Measurements from ENCODE around the gene MYO7A.

MYO7A gene

DNA sequence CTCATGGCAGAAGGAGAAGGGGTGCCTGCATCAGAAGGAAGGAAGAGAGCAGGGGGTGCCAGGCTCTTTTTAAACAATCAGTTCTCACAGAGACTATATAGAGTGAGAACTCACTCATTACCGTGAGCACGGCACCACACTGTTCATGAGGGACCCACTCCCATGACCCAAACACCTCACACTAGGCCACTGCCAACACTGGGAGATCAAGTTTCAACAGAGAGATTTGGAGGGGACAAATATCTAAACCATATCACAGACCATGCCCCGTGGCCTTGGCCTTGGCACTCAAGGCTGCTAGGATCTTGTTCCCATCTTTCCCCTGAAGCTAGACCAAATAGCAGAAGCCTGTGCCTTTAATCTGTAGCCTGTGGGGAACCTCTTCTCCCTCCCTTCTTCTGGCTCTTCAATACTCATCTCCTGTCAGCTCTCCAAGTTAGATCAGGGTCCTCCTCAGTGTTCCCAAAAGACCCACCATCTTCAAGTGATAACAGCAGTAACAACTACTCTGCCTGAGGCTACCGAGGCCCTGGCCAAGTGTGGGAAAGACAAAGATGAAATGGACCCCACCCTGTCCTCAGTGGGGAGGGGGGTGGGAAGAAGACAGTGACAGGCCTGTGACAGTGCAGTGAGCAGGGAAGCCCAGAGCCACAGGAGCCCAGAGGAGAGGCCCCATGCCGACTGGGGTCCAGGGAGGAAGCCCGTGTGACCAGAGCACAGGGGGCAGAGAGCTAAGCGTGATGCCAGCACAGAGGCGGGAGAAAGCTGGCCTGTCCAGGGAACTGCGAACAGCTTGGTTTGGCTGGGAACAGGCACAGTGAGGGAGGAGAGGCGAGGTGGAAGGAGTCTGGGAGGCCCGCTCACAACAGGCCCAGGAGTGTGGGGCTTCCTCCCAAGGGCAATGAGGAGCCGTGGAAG, 72.6 kb downstream of the MYO7A start:
- no peak overlapping the region for H3K4me3 ChIP-seq (replicated peaks; ENCODE audit: low read depth, low read length)
- DNase-seq (ENCODE audit: low read depth), result no peak
- TF ChIP-seq, protein P1, sequence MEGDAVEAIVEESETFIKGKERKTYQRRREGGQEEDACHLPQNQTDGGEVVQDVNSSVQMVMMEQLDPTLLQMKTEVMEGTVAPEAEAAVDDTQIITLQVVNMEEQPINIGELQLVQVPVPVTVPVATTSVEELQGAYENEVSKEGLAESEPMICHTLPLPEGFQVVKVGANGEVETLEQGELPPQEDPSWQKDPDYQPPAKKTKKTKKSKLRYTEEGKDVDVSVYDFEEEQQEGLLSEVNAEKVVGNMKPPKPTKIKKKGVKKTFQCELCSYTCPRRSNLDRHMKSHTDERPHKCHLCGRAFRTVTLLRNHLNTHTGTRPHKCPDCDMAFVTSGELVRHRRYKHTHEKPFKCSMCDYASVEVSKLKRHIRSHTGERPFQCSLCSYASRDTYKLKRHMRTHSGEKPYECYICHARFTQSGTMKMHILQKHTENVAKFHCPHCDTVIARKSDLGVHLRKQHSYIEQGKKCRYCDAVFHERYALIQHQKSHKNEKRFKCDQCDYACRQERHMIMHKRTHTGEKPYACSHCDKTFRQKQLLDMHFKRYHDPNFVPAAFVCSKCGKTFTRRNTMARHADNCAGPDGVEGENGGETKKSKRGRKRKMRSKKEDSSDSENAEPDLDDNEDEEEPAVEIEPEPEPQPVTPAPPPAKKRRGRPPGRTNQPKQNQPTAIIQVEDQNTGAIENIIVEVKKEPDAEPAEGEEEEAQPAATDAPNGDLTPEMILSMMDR (IDR thresholded peaks at IDR 0.05; ENCODE audit: low read length, missing control alignments), result no peak

DNA sequence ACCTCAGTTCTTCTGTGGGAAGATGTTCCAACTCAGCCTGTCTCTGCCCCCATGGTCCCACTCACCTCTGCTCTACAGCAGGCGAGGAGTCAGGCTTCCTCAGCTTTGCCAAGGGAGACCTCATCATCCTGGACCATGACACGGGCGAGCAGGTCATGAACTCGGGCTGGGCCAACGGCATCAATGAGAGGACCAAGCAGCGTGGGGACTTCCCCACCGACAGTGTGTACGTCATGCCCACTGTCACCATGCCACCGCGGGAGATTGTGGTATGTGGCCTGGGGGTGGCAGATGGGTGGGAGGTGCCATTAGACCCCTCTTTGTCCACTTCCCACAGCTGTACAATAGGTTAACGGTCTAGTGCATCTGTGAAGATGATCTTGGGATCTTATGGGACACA, 73.3 kb downstream of the MYO7A start:
- H3K4me3 ChIP-seq (replicated peaks; ENCODE audit: low read depth, low read length), result no peak overlapping the region
- TF ChIP-seq, protein P1 (IDR thresholded peaks at IDR 0.05; ENCODE audit: low read length, missing control alignments), result no peak
- DNase-seq (ENCODE audit: low read depth), result no peak

DNA sequence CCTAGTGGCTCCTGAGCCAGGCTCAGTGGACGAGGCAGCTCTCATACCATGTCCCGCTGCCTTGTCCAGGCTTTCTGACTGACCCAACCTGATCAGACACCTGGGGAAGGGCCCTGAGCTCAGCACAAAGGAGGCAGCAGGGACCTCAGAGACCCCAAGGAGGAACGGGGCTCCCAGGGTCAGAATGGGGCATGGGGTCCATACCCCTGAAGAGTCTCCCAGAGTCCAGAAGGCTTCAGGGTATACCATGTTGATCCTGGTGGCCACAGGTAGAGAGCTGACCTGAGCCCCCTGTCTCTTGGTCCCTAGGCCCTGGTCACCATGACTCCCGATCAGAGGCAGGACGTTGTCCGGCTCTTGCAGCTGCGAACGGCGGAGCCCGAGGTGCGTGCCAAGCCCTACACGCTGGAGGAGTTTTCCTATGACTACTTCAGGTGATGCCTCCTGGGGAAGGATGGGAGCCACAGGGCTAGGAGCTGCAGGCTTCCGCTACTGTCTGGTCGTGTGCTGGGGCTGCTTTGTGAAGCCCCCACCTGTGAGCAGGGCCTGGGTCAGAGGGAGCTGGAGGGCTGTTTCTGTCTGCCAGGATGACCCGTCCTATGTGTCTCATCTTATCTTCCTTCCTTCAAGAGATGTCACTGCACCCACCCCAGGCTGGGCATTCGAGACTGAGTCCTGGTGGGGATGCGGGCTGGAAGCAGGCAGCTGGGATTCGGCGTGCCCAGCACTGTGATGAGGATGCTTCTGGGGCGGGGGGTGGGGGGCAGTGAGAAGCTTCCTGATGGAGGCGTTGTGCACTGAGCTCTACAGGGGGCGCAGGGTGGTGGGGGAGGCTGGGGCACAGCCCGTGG, 74.2 kb downstream of the MYO7A start:
- no peak overlapping the region for H3K4me3 ChIP-seq (replicated peaks; ENCODE audit: low read depth, low read length)
- TF ChIP-seq, protein P1 (IDR thresholded peaks at IDR 0.05; ENCODE audit: low read length, missing control alignments), result no peak
- DNase-seq (ENCODE audit: low read depth), result no peak

DNA sequence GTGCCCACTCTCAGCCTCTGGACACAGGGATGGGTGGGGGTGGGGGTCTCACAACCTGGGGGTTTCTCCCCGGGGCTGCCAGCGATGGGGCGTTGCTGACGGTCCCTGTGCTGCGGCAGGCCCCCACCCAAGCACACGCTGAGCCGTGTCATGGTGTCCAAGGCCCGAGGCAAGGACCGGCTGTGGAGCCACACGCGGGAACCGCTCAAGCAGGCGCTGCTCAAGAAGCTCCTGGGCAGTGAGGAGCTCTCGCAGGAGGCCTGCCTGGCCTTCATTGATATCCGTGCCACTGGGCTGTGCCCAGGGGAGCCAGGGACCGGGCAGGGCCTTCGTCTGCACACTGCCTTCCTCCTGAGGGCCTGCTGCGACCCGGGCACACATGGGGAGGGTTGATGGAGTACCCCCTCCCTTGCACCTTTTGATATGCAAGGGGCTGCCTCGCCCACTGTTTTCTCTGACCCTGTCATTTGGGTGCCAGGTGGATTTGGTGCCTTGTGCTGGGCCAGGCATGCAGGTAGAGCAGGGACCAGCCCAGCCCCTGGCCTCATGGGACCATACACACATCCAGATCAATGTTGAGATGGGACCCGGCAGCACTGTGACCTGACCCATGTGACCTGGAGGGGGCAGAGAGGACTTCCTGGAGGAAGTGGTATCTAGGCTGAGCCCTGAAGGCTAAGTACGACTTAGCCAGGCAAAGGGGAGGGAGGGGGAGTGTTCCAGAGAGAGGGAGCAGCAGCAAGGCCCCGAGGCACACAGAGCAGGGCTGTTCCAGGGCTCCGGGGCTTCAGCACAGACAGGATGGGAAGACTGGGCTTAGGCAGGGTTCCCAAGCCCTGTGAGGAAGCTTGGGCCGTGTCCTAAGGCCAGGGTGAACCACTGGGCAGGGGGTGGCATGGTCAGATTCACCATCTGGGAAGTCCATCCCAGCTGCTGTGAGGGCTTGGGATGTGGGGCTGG, 75.2 kb downstream of the MYO7A start:
- TF ChIP-seq, protein P1 (IDR thresholded peaks at IDR 0.05; ENCODE audit: low read length, missing control alignments), result no peak
- no peak overlapping the region for H3K4me3 ChIP-seq (replicated peaks; ENCODE audit: low read depth, low read length)
- DNase-seq (ENCODE audit: low read depth), result no peak

DNA sequence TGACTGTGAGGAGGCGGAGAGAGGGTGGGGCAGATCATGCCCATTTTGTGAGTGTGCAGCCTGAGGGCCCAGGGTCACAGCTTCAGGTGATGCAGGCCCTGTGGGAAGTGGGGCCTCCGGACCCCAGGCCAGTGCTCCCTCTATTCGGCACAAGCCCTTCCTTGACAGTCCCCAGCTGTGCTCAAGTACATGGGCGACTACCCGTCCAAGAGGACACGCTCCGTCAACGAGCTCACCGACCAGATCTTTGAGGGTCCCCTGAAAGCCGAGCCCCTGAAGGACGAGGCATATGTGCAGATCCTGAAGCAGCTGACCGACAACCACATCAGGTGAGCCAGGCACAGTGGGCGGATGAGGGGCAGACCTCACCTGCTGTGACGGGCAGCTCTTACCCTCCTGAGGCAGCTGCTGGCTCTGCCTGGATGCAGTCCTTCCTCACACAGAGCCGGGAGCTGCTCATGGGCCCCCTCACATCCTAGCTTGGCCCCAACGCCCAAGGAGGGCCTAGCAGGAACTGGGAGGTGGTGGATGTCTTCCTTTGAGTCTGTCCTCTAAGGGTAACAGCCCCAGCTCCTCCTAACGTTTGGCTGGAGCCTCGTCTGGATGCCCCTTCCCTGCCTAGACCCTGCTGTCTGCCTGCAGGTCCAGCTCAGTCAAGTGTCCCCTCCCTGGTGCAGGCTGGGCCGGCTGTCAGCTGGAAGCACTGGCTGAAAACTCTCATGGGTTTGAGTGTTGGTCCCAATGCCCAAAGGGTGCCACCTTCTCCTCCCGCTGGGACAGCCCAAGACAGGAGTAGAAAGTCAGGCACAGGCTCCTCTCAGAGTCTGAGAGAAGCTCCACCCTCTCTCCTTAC, 76.1 kb downstream of the MYO7A start:
- TF ChIP-seq, protein P1 (IDR thresholded peaks at IDR 0.05; ENCODE audit: low read length, missing control alignments), result no peak
- no peak for DNase-seq (ENCODE audit: low read depth)

More for the DNA sequence above, 76.1 kb downstream of the MYO7A start:
- H3K4me3 ChIP-seq (replicated peaks; ENCODE audit: low read depth, low read length), result no peak overlapping the region

All from fibroblast of pulmonary artery (primary cell).